ENCODE data around the gene F8. TPM values are rescaled to one million over a fixed set of nuclear protein-coding genes. Genes with fewer than 3 reads are reported as not detected.
"Not testable (repeated sequence)": the region's sequence is repeated elsewhere in the genome, so short reads cannot be mapped to it uniquely, and the experiment has no call there.

Gene F8
- total and polyA plus RNA-seq, 7 donors, result 13.5 to 31.7 (median 17.6) TPM

DNA sequence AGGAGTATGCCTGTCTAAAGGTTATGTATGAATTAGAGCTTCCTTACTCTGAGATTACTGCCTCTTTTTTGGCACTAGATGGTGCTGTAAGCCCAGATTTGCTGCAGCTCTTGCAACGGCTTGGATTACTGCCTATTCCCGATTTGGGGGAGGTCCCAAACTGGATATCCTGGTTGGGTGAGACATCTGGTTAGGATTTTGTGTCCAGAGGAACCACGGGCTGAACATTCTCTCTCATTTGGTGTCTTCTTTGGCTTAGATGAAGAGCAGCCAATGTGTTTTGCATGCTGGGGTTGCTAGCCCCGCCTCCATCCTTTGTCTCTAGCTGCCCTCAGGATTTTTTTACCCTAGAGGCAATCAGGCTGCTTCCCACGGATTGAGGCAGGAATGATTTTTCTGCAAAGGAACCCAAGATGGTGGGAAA, 104.5 kb downstream of the F8 start:
- H3K4me1 ChIP-seq, result no peaks in the 10 kb centered on the region
- DNase-seq (peak; percentile 19 to 52), ATAC-seq (peak in 3 of 4 donors; percentile 57 to 76 (median 61))
- H3K27me3 ChIP-seq (ENCODE audit: insufficient read depth in 3 of 3, low read length in 2 of 3), result no peaks in the 10 kb centered on the region
- WGBS, 3 donors, result 8 to 12% (median 10%) methylated on average over 5 of the region's 5 CpGs
- TF ChIP-seq, protein P1, sequence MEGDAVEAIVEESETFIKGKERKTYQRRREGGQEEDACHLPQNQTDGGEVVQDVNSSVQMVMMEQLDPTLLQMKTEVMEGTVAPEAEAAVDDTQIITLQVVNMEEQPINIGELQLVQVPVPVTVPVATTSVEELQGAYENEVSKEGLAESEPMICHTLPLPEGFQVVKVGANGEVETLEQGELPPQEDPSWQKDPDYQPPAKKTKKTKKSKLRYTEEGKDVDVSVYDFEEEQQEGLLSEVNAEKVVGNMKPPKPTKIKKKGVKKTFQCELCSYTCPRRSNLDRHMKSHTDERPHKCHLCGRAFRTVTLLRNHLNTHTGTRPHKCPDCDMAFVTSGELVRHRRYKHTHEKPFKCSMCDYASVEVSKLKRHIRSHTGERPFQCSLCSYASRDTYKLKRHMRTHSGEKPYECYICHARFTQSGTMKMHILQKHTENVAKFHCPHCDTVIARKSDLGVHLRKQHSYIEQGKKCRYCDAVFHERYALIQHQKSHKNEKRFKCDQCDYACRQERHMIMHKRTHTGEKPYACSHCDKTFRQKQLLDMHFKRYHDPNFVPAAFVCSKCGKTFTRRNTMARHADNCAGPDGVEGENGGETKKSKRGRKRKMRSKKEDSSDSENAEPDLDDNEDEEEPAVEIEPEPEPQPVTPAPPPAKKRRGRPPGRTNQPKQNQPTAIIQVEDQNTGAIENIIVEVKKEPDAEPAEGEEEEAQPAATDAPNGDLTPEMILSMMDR (IDR thresholded peaks at IDR 0.05), result peak; percentile 48
- H3K9me3 ChIP-seq, result no peaks in the 10 kb centered on the region
- H3K36me3 ChIP-seq (ENCODE audit: insufficient read depth in 1 of 2, low read depth in 1 of 2), result no peaks in the 10 kb centered on the region
- intact Hi-C loops (cut with DNase I), result no loop called here
- H3K27ac ChIP-seq, result no peak overlapping the region
- peak overlapping the region; percentile 22 for H3K4me3 ChIP-seq

DNA sequence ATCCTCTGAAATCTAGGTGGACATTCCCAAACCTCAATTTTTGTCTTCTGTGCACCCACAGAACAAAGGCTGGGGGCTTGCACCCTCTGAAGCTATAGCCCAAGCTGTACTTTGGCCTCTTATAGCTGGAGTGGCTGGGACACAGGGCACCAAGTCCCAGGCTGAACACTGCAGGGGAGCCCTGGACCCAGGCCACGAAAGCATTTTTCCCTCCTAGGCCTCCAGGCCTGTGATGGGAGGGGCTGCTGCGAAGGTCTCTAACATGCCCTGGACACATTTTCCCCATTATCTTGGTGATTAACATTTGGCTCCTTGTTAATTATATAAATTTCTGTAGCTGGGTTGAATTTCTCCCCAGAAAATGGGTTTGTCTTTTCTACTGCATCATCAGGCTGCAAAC, 108.5 kb downstream of the F8 start:
- Histone ChIP-seq H3K36me3 (ENCODE audit: insufficient read depth in 1 of 2, low read depth in 1 of 2) (no peaks in the 10 kb centered on the region), H3K4me1 (no peaks in the 10 kb centered on the region), H3K9me3 (no peaks in the 10 kb centered on the region), H3K27me3 (ENCODE audit: insufficient read depth in 3 of 3, low read length in 2 of 3) (no peaks in the 10 kb centered on the region), H3K27ac (no peak overlapping the region), H3K4me3 (no peak overlapping the region)
- no peak for ATAC-seq
- intact Hi-C loops (cut with DNase I), result no loop called here
- TF ChIP-seq, protein P1 (IDR thresholded peaks at IDR 0.05), result no peak
- no peak for DNase-seq
- WGBS, 3 donors, result 61 to 93% (median 91%) methylated on average over 2 of the region's 2 CpGs

DNA sequence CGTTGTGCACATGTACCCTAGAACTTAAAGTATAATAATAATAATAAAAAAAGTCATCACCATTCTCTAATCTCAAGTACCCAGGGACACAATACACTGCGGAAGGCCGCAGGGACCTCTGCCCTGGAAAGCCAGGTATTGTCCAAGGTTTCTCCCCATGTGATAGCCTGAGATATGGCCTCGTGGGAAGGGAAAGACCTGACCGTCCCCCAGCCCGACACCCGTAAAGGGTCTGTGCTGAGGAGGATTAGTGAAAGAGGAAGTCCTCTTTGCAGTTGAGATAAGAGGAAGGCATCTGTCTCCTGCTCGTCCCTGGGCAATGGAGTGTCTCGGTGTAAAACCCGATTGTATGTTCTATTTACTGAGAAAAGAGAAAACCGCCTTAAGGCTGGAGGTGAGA, 112.0 kb downstream of the F8 start:
- ATAC-seq; intact Hi-C loops (cut with DNase I): not testable (repeated sequence)
- 84 to 92% (median 86%) methylated on average over 7 to 11 of the region's 11 CpGs for WGBS, 3 donors

DNA sequence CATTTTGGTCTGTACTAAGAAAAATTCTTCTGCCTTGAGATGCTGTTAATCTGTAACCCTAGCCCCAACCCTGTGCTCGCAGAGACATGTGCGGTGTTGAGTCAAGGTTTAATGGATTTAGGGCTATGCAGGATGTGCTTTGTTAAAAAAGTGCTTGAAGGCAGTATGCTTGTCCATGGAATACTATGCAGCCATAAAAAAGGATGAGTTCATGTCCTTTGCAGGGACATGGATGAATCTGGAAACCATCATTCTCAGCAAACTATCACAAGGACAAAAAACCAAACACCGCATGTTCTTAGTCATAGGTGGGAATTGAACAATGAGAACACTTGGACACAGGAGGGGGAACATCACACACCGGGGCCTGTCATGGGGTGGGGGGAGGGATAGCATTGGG, 112.5 kb downstream of the F8 start:
- H3K4me1 ChIP-seq; intact Hi-C loops (cut with DNase I); ATAC-seq; DNase-seq; H3K27ac ChIP-seq; H3K27me3 ChIP-seq (ENCODE audit: insufficient read depth in 3 of 3, low read length in 2 of 3); H3K4me3 ChIP-seq; H3K36me3 ChIP-seq (ENCODE audit: insufficient read depth in 1 of 2, low read depth in 1 of 2); H3K9me3 ChIP-seq: not testable (repeated sequence)
- WGBS, 3 donors, result 89 to 97% (median 95%) methylated on average over 4 of the region's 4 CpGs

More for the DNA sequence above, 112.0 kb downstream of the F8 start:
- H3K9me3 ChIP-seq; H3K27me3 ChIP-seq (ENCODE audit: insufficient read depth in 3 of 3, low read length in 2 of 3); H3K27ac ChIP-seq; H3K4me3 ChIP-seq; H3K4me1 ChIP-seq; H3K36me3 ChIP-seq (ENCODE audit: insufficient read depth in 1 of 2, low read depth in 1 of 2); DNase-seq: not testable (repeated sequence)

DNA sequence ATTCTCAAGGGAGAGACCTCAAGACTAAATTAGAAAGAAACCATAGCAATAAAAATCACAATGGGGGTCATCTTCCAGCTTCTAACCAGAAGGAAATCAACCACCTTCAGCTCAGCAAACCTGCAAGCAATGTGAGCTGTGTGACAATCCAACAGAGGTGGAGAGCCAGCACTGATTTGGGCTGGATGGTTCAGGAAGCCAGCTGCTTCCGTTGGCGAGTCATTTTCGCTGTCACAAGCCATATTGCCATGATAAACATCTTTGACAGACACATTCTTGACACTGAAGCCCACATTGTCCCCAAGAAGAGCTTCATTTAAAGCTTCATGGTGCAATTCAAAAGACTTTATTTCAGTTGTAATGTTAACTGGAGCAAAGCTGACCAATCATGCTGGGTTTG, 113.7 kb downstream of the F8 start:
- no peaks in the 10 kb centered on the region for H3K9me3 ChIP-seq
- no peaks in the 10 kb centered on the region for H3K4me1 ChIP-seq
- ATAC-seq, result no peak
- 56 to 75% (median 57%) methylated on average over 3 of the region's 3 CpGs for WGBS, 3 donors
- H3K27ac ChIP-seq, result no peak overlapping the region
- TF ChIP-seq, protein P1 (IDR thresholded peaks at IDR 0.05), result no peak
- no peak overlapping the region for H3K4me3 ChIP-seq
- no peaks in the 10 kb centered on the region for H3K27me3 ChIP-seq (ENCODE audit: insufficient read depth in 3 of 3, low read length in 2 of 3)
- intact Hi-C loops (cut with DNase I), result no loop called here
- DNase-seq, result no peak
- no peaks in the 10 kb centered on the region for H3K36me3 ChIP-seq (ENCODE audit: insufficient read depth in 1 of 2, low read depth in 1 of 2)

DNA sequence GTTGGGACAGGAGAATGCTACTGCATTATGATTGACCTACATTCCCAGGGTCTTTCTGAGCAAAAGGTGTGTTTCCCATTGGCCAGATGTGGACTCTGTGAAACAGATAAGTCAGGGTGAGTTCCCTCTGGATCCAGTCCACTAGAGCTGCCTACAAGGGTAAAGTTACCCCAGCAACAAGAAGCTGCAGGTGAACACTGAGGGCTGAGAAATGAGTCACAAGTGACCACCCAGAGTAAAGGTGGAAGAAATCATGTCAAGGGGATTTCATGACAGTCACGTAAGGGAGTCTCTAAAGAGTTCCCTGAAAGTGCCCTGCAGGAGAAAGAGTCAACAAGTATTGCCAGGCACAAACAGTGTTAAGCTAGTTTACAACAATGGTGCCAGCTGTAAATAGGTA, 120.1 kb downstream of the F8 start:
- no peak overlapping the region for H3K4me3 ChIP-seq
- TF ChIP-seq, protein P1 (IDR thresholded peaks at IDR 0.05), result no peak
- no peaks in the 10 kb centered on the region for H3K4me1 ChIP-seq
- no peak for ATAC-seq
- no peaks in the 10 kb centered on the region for H3K36me3 ChIP-seq (ENCODE audit: insufficient read depth in 1 of 2, low read depth in 1 of 2)
- no peak for DNase-seq
- 59 to 84% (median 78%) methylated on average over 1 of the region's 1 CpG for WGBS, 3 donors
- intact Hi-C loops (cut with DNase I), result no loop called here
- no peaks in the 10 kb centered on the region for H3K27me3 ChIP-seq (ENCODE audit: insufficient read depth in 3 of 3, low read length in 2 of 3)
- H3K9me3 ChIP-seq, result no peaks in the 10 kb centered on the region
- no peak overlapping the region for H3K27ac ChIP-seq

Measured in psoas muscle (tissue), 8 donors.